ENCODE measurements around the gene ITGB3BP. TPM values are rescaled to one million over a fixed set of nuclear protein-coding genes. Genes with fewer than 3 reads are reported as not detected.
"Not testable (repeated sequence)": the region's sequence is repeated elsewhere in the genome, so short reads cannot be mapped to it uniquely, and the experiment has no call there.

Gene ITGB3BP
- total and polyA plus RNA-seq, 4 donors = 25.0 to 32.2 (median 30.4) TPM

GRCh38 chr1:63448731-63449246, 74.2 kb downstream of the ITGB3BP start:
- Histone ChIP-seq H3K36me3 (ENCODE audit: control insufficient read depth, insufficient read depth, low read length) (no peaks in the 10 kb centered on the region), H3K9me3 (ENCODE audit: control insufficient read depth, insufficient read depth, low read length) (no peaks in the 10 kb centered on the region), H3K27me3 (ENCODE audit: control insufficient read depth, insufficient read depth, low read length) (no peaks in the 10 kb centered on the region), H3K4me3 (ENCODE audit: low read depth, low read length) (no peak overlapping the region), H3K4me1 (ENCODE audit: control insufficient read depth, insufficient read depth, low read length) (no peaks in the 10 kb centered on the region), H3K27ac (ENCODE audit: low read depth, low read length) (no peak overlapping the region)
- peak in 1 of 6 donors; percentile 40 for DNase-seq (ENCODE audit: low read depth in 4 of 6, low spot score in 6 of 6)
- no CpG with 5 or more reads among the region's 3 CpGs for WGBS (ENCODE audit: insufficient coverage)

DNA sequence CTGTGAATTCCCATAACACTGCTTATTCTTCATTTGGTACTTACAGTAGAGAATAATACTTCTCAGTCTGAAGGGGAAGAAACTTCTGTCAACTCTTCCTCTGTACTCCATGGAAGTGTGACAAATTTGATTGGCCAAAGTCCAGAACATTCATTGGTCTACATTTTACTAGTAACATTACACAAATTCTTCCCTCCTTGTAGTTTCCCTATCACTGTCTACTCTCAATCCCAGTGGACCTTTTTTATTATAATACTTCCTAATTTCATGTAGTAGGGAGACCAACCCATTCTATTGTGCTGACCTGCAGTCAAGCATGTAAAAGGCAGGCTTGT, 80.9 kb downstream of the ITGB3BP start:
- H3K4me3 ChIP-seq (ENCODE audit: low read depth, low read length) = no peak overlapping the region
- H3K36me3 ChIP-seq (ENCODE audit: control insufficient read depth, insufficient read depth, low read length) = no peaks in the 10 kb centered on the region
- H3K27me3 ChIP-seq (ENCODE audit: control insufficient read depth, insufficient read depth, low read length) = no peaks in the 10 kb centered on the region
- peak in 1 of 6 donors; percentile 7 for DNase-seq (ENCODE audit: low read depth in 4 of 6, low spot score in 6 of 6)
- H3K9me3 ChIP-seq (ENCODE audit: control insufficient read depth, insufficient read depth, low read length) = no peaks in the 10 kb centered on the region
- no peak overlapping the region for H3K27ac ChIP-seq (ENCODE audit: low read depth, low read length)
- H3K4me1 ChIP-seq (ENCODE audit: control insufficient read depth, insufficient read depth, low read length) = peaks cover 2% of the 10 kb centered on the region

DNA sequence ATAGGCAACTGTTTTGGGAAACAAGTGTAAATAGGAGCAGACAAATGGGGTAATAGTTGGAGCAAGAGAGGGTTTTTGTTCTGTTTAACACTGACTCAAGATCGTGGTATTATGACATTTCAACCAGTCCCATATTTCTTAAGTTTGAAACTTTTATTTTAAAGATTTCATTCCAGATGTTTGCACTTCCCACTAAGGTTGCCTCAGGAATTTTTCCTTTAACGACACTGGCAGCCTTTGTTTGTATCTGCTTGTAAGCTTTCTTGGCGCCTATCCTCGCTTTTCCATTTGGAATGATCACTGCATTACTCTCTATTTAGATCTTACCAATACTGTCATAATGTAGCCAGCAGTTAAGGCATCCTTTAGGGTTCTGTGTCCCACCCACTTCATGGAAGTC, 87.9 kb downstream of the ITGB3BP start:
- Histone ChIP-seq H3K9me3 (ENCODE audit: control insufficient read depth, insufficient read depth, low read length) (peaks cover 4% of the 10 kb centered on the region), H3K4me3 (ENCODE audit: low read depth, low read length) (no peak overlapping the region), H3K36me3 (ENCODE audit: control insufficient read depth, insufficient read depth, low read length) (no peaks in the 10 kb centered on the region), H3K4me1 (ENCODE audit: control insufficient read depth, insufficient read depth, low read length) (no peaks in the 10 kb centered on the region), H3K27me3 (ENCODE audit: control insufficient read depth, insufficient read depth, low read length) (no peaks in the 10 kb centered on the region), H3K27ac (ENCODE audit: low read depth, low read length) (no peak overlapping the region)
- 61% methylated on average over 3 of the region's 4 CpGs for WGBS (ENCODE audit: insufficient coverage)
- DNase-seq (ENCODE audit: low read depth in 4 of 6, low spot score in 6 of 6) = no peak

DNA sequence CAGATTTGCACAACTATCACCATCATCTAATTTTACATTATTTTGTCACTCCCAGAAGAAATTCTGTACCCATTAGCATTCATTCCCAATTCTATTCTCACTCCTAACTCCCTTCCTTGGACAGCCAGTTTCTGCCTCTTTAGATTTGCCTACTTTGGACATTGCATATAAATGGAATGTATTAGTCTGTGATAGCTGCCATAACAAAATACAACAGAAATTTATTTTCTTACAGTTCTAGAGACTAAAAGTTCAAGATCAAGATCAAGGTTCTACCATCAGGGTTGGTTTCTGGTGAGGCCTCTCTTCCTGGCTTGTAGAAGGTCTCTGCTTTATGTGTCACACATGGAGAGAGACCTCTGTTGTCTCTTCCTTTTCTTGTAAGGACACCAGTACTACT, 93.7 kb downstream of the ITGB3BP start:
- Histone ChIP-seq H3K9me3 (ENCODE audit: control insufficient read depth, insufficient read depth, low read length) (peaks cover 4% of the 10 kb centered on the region), H3K4me3 (ENCODE audit: low read depth, low read length) (no peak overlapping the region), H3K27ac (ENCODE audit: low read depth, low read length) (no peak overlapping the region), H3K4me1 (ENCODE audit: control insufficient read depth, insufficient read depth, low read length) (no peaks in the 10 kb centered on the region), H3K36me3 (ENCODE audit: control insufficient read depth, insufficient read depth, low read length) (peaks cover 6% of the 10 kb centered on the region), H3K27me3 (ENCODE audit: control insufficient read depth, insufficient read depth, low read length) (no peaks in the 10 kb centered on the region)
- no peak for DNase-seq (ENCODE audit: low read depth in 4 of 6, low spot score in 6 of 6)

GRCh38 chr1:63428815-63429214, 94.2 kb downstream of the ITGB3BP start:
- no peak for DNase-seq (ENCODE audit: low read depth in 4 of 6, low spot score in 6 of 6)
- Histone ChIP-seq H3K9me3 (ENCODE audit: control insufficient read depth, insufficient read depth, low read length) (peaks cover 4% of the 10 kb centered on the region), H3K27me3 (ENCODE audit: control insufficient read depth, insufficient read depth, low read length) (no peaks in the 10 kb centered on the region), H3K36me3 (ENCODE audit: control insufficient read depth, insufficient read depth, low read length) (peaks cover 6% of the 10 kb centered on the region), H3K4me1 (ENCODE audit: control insufficient read depth, insufficient read depth, low read length) (no peaks in the 10 kb centered on the region), H3K27ac (ENCODE audit: low read depth, low read length) (no peak overlapping the region), H3K4me3 (ENCODE audit: low read depth, low read length) (no peak overlapping the region)

DNA sequence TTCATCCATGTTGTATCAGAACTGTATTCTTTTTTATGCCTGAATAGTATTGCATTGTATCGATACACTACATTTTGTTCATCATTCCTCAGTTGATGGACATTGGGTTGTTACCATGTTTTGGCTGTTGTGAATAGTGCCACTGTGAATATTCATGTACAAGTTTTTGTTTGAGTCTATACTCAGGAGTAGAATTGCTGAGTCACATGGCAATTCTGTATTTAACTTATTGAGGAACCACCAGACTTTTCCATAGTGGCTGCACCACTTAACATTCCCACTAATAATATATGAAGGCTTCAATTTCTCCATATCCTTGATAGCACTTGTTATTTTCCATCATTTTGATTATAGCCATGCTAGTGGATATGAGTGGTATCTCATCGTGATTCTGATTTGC, 99.4 kb downstream of the ITGB3BP start:
- Histone ChIP-seq H3K9me3 (ENCODE audit: control insufficient read depth, insufficient read depth, low read length) (no peaks in the 10 kb centered on the region), H3K4me3 (ENCODE audit: low read depth, low read length) (no peak overlapping the region), H3K27me3 (ENCODE audit: control insufficient read depth, insufficient read depth, low read length) (no peaks in the 10 kb centered on the region), H3K36me3 (ENCODE audit: control insufficient read depth, insufficient read depth, low read length) (no peaks in the 10 kb centered on the region), H3K4me1 (ENCODE audit: control insufficient read depth, insufficient read depth, low read length) (no peaks in the 10 kb centered on the region), H3K27ac (ENCODE audit: low read depth, low read length) (no peak overlapping the region)
- no peak for DNase-seq (ENCODE audit: low read depth in 4 of 6, low spot score in 6 of 6)
- no CpG with 5 or more reads among the region's 2 CpGs for WGBS (ENCODE audit: insufficient coverage)

DNA sequence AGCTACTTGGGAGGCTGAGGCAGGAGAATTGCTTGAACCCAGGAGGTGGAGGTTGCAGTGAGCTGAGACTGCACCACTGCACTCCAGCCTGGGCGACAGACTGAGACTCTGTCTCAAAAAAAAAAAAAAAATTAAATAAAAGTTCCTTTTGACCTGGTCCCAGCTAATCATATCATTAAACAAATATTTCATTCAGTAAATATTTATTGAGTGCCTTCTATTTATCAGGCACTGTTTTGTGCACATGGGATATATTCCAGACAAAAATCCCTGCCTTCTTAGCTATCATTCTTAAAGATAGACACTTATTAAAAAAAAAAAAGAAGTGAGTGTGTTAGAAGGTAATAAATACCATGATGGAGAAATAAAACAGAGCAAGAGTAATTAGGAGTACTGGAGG, 102.3 kb downstream of the ITGB3BP start:
- H3K27me3 ChIP-seq (ENCODE audit: control insufficient read depth, insufficient read depth, low read length); DNase-seq (ENCODE audit: low read depth in 4 of 6, low spot score in 6 of 6): not testable (repeated sequence)
- WGBS (ENCODE audit: insufficient coverage) = no CpG with 5 or more reads among the region's 1 CpG

GRCh38 chr1:63418101-63418500, 104.9 kb downstream of the ITGB3BP start:
- no peaks in the 10 kb centered on the region for H3K4me1 ChIP-seq (ENCODE audit: control insufficient read depth, insufficient read depth, low read length)
- no peak overlapping the region for H3K4me3 ChIP-seq (ENCODE audit: low read depth, low read length)
- H3K36me3 ChIP-seq (ENCODE audit: control insufficient read depth, insufficient read depth, low read length) = no peaks in the 10 kb centered on the region
- no peak overlapping the region for H3K27ac ChIP-seq (ENCODE audit: low read depth, low read length)
- no peaks in the 10 kb centered on the region for H3K9me3 ChIP-seq (ENCODE audit: control insufficient read depth, insufficient read depth, low read length)
- no peaks in the 10 kb centered on the region for H3K27me3 ChIP-seq (ENCODE audit: control insufficient read depth, insufficient read depth, low read length)
- no peak for DNase-seq (ENCODE audit: low read depth in 4 of 6, low spot score in 6 of 6)

More for the DNA sequence above, 102.3 kb downstream of the ITGB3BP start:
- not testable (repeated sequence) for H3K4me1 ChIP-seq (ENCODE audit: control insufficient read depth, insufficient read depth, low read length); H3K27ac ChIP-seq (ENCODE audit: low read depth, low read length); H3K4me3 ChIP-seq (ENCODE audit: low read depth, low read length); H3K36me3 ChIP-seq (ENCODE audit: control insufficient read depth, insufficient read depth, low read length); H3K9me3 ChIP-seq (ENCODE audit: control insufficient read depth, insufficient read depth, low read length)

DNA sequence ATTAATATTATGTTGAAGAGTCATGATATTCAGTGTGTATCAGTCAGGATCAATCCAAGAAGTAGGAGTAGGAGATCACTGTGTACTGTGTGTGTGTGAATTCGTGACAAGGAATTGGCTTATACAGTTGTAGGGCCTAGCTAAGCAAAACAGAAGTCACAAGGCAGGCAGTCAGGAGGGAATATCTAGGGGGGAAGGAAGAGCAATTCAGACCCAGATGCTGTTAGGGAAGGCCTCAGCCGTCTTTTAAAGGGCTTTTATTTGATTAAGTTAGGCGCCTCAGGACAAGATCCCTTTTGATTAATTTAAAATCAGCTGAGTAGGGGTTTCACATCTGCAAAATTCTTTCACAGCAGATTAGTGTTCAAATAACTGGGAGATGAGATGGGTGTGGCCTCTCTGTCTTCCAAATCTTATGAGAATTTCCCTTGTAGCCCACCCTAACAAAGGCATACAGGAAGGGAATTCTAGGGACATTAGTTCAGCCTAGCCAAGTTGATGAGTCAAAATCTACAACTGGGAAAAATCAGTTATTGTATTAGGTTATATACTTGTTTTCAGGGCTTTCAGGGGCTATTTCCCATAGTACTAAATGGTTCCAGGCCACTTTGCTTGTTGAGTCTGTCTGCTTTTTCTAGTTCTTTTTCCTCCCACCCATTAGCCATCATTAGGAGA, 108.2 kb downstream of the ITGB3BP start:
- 40% methylated on average over 1 of the region's 3 CpGs for WGBS (ENCODE audit: insufficient coverage)
- DNase-seq (ENCODE audit: low read depth in 4 of 6, low spot score in 6 of 6) = peak in 2 of 6 donors; percentile 10 to 14
- Histone ChIP-seq H3K36me3 (ENCODE audit: control insufficient read depth, insufficient read depth, low read length) (no peaks in the 10 kb centered on the region), H3K27ac (ENCODE audit: low read depth, low read length) (no peak overlapping the region), H3K4me3 (ENCODE audit: low read depth, low read length) (no peak overlapping the region), H3K9me3 (ENCODE audit: control insufficient read depth, insufficient read depth, low read length) (no peaks in the 10 kb centered on the region), H3K4me1 (ENCODE audit: control insufficient read depth, insufficient read depth, low read length) (no peaks in the 10 kb centered on the region), H3K27me3 (ENCODE audit: control insufficient read depth, insufficient read depth, low read length) (no peaks in the 10 kb centered on the region)

DNA sequence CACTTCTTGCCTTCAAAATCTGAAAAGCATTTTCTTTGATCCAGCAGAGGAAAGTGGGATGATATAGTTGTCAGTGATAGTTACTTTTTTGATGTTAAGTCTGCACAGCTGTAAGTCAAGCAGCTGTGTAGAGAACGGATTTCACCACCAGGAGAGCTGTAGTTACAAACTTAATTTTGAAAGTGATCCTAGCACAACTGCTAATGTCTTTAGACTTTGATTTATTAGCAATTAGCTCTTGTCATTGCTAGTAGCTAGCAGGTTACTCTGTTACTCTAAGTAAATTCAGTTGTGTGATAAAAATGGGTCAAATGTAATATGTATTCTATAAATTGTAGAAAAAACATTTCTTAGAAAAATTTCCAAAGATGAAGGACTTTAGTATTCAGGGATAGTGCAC, 109.6 kb downstream of the ITGB3BP start:
- DNase-seq (ENCODE audit: low read depth in 4 of 6, low spot score in 6 of 6) = no peak

More for the DNA sequence above, 109.6 kb downstream of the ITGB3BP start:
- H3K27me3 ChIP-seq (ENCODE audit: control insufficient read depth, insufficient read depth, low read length) = no peaks in the 10 kb centered on the region
- H3K4me1 ChIP-seq (ENCODE audit: control insufficient read depth, insufficient read depth, low read length) = no peaks in the 10 kb centered on the region
- no CpG with 5 or more reads among the region's 1 CpG for WGBS (ENCODE audit: insufficient coverage)
- H3K9me3 ChIP-seq (ENCODE audit: control insufficient read depth, insufficient read depth, low read length) = no peaks in the 10 kb centered on the region
- H3K4me3 ChIP-seq (ENCODE audit: low read depth, low read length) = no peak overlapping the region
- H3K36me3 ChIP-seq (ENCODE audit: control insufficient read depth, insufficient read depth, low read length) = no peaks in the 10 kb centered on the region
- no peak overlapping the region for H3K27ac ChIP-seq (ENCODE audit: low read depth, low read length)
